HepG2 (cell line): Measurements from ENCODE around the gene VAV2. TPM values are rescaled to one million over a fixed set of nuclear protein-coding genes. Genes with fewer than 3 reads are reported as not detected.

Source experiments
- ARID4A ChIP-seq: sonication (generic); formaldehyde crosslinking; IDR thresholded peaks from 2 replicates; pipeline ENCODE4 v1.5.0; 2020; ENCODE audit warnings: mild to moderate bottlenecking, missing genetic modification reagents, borderline replicate concordance
- ARNT ChIP-seq: fragments of 450-650 bp; IDR thresholded peaks from 2 replicates; pipeline ENCODE4 v1.6.1; 2017
- IKZF4 ChIP-seq: sonication (generic); formaldehyde crosslinking; IDR thresholded peaks from 2 replicates; pipeline ENCODE4 v1.5.1; 2020; ENCODE audit warnings: borderline replicate concordance, mild to moderate bottlenecking, low read depth, missing genetic modification reagents; ENCODE audit errors: not compliant biosample characterization
- ISX ChIP-seq: sonication (generic); formaldehyde crosslinking; conservative IDR thresholded peaks from 2 replicates; pipeline ENCODE4 v1.5.0; 2020; ENCODE audit warnings: missing genetic modification reagents
- JUNB ChIP-seq: sonication (generic); formaldehyde crosslinking; IDR thresholded peaks from 2 replicates; pipeline ENCODE4 v1.8.0; 2022; ENCODE audit warnings: missing genetic modification reagents, mild to moderate bottlenecking, borderline replicate concordance
- MATR3 ChIP-seq: sonication (generic); formaldehyde crosslinking; IDR thresholded peaks from 2 replicates; pipeline ENCODE4 v1.4.0; 2020; ENCODE audit warnings: missing genetic modification reagents
- ZBTB7B ChIP-seq: sonication (generic); formaldehyde crosslinking; IDR thresholded peaks from 2 replicates; pipeline ENCODE4 v1.4.0; 2020; ENCODE audit warnings: missing genetic modification reagents
- ZGPAT ChIP-seq: IDR thresholded peaks from 2 replicates; pipeline ENCODE4 v1.6.1; 2016; ENCODE audit warnings: mild to moderate bottlenecking
- ZNF7 ChIP-seq: IDR thresholded peaks from 2 replicates; pipeline ENCODE4 v1.6.1; 2016; ENCODE audit warnings: missing biosample characterization, missing genetic modification reagents
- polyA plus RNA-seq, 8 experiments: library from polyadenylated mRNA; depleted of rRNA in 3 of 8; stranded (reverse) in 7 of 8; unstranded in 1 of 8; fragments of >200 nt; fragmentation: Illumina TruSeq in 4 of 8; extraction: Trizol in 4 of 8; gene quantifications; 2 replicates each; pipeline versions ENCODE4 v1.2.1 to v1.2.3, GENCODE V29; 2011 to 2016; ENCODE audit warnings: low read depth in 4 of 8, missing spikeins in 1 of 8, mixed read lengths in 1 of 8; ENCODE audit not compliant: insufficient read depth in 1 of 8
- total RNA-seq, 5 experiments: library from RNA; depleted of rRNA; stranded (reverse); fragments of >200 nt; fragmentation: Illumina TruSeq; extraction: Trizol; gene quantifications; 2 replicates each; pipeline ENCODE4 v1.2.3, GENCODE V29; 2016; ENCODE audit warnings: low read depth in 1 of 5
- TF ChIP-seq, protein P1 (sequence below), 2 experiments: sonication (generic) in 1 of 2; formaldehyde crosslinking in 1 of 2; IDR thresholded peaks; 2 replicates each; pipeline versions ENCODE4 v1.5.1 to v1.6.1; 2011 to 2020; ENCODE audit warnings: borderline replicate concordance in 1 of 2, low read depth in 1 of 2, low read length in 1 of 2, mild to moderate bottlenecking in 1 of 2, missing genetic modification reagents in 1 of 2, moderate library complexity in 1 of 2
- TF ChIP-seq, protein P2 (sequence below): sonication (generic); formaldehyde crosslinking; conservative IDR thresholded peaks from 2 replicates; pipeline ENCODE4 v1.4.0; 2020; ENCODE audit warnings: mild to moderate bottlenecking, missing genetic modification reagents, moderate library complexity
- TF ChIP-seq, protein P3 (sequence below): sonication (generic); formaldehyde crosslinking; IDR thresholded peaks from 2 replicates; pipeline ENCODE4 v1.4.0; 2020; ENCODE audit warnings: mild to moderate bottlenecking, missing genetic modification reagents

Gene VAV2
- total and polyA plus RNA-seq, 2 of the 13 experiments (the other 11 are each of a cell fraction or from before 2014, with no cell fraction given) = 22.5 to 22.9 TPM

GRCh38 chr9:133888048-133888808 lies 103.9 kb downstream of the VAV2 start (continued):
- TF ChIP-seq, protein P1, sequence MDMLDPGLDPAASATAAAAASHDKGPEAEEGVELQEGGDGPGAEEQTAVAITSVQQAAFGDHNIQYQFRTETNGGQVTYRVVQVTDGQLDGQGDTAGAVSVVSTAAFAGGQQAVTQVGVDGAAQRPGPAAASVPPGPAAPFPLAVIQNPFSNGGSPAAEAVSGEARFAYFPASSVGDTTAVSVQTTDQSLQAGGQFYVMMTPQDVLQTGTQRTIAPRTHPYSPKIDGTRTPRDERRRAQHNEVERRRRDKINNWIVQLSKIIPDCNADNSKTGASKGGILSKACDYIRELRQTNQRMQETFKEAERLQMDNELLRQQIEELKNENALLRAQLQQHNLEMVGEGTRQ (IDR thresholded peaks at IDR 0.05; ENCODE audit: low read depth, low read length) = no peak
- TF ChIP-seq, protein P1 (CRISPR knock-in tag; IDR thresholded peaks at IDR 0.05; ENCODE audit: borderline replicate concordance) = no peak
- no peak for TF ChIP-seq IKZF4 (CRISPR knock-in tag)
- TF ChIP-seq, protein P2, sequence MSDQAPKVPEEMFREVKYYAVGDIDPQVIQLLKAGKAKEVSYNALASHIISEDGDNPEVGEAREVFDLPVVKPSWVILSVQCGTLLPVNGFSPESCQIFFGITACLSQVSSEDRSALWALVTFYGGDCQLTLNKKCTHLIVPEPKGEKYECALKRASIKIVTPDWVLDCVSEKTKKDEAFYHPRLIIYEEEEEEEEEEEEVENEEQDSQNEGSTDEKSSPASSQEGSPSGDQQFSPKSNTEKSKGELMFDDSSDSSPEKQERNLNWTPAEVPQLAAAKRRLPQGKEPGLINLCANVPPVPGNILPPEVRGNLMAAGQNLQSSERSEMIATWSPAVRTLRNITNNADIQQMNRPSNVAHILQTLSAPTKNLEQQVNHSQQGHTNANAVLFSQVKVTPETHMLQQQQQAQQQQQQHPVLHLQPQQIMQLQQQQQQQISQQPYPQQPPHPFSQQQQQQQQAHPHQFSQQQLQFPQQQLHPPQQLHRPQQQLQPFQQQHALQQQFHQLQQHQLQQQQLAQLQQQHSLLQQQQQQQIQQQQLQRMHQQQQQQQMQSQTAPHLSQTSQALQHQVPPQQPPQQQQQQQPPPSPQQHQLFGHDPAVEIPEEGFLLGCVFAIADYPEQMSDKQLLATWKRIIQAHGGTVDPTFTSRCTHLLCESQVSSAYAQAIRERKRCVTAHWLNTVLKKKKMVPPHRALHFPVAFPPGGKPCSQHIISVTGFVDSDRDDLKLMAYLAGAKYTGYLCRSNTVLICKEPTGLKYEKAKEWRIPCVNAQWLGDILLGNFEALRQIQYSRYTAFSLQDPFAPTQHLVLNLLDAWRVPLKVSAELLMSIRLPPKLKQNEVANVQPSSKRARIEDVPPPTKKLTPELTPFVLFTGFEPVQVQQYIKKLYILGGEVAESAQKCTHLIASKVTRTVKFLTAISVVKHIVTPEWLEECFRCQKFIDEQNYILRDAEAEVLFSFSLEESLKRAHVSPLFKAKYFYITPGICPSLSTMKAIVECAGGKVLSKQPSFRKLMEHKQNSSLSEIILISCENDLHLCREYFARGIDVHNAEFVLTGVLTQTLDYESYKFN (CRISPR knock-in tag) = peak; percentile 92
- TF ChIP-seq, protein P3, sequence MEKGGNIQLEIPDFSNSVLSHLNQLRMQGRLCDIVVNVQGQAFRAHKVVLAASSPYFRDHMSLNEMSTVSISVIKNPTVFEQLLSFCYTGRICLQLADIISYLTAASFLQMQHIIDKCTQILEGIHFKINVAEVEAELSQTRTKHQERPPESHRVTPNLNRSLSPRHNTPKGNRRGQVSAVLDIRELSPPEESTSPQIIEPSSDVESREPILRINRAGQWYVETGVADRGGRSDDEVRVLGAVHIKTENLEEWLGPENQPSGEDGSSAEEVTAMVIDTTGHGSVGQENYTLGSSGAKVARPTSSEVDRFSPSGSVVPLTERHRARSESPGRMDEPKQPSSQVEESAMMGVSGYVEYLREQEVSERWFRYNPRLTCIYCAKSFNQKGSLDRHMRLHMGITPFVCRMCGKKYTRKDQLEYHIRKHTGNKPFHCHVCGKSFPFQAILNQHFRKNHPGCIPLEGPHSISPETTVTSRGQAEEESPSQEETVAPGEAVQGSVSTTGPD (CRISPR knock-in tag) = peak; percentile 72
- peak; percentile 59 for TF ChIP-seq ZGPAT (CRISPR knock-in tag)
- TF ChIP-seq ZBTB7B (CRISPR knock-in tag) = peak; percentile 31; the same call in 1 of the 2 replicates
- TF ChIP-seq ARID4A (CRISPR knock-in tag) = peak; percentile 52; the same call in 1 of the 2 replicates
- no peak for TF ChIP-seq MATR3
- no peak for TF ChIP-seq ZNF7 (CRISPR knock-in tag)
- no peak for TF ChIP-seq JUNB (CRISPR knock-in tag)
- TF ChIP-seq ISX (CRISPR knock-in tag) = peak; percentile 54; the same call in 1 of the 2 replicates
- TF ChIP-seq ARNT = no peak
